Vagina (tissue), 2 donors: ENCODE data around the gene LMAN2L.

Source experiments
- POLR2A ChIP-seq, 2 donors: fragments of 450-650 bp; IDR thresholded peaks; one replicate each; pipeline ENCODE4 v1.6.1; 2017; ENCODE audit warnings: antibody characterized with exemption in 2 of 2, mild to moderate bottlenecking in 2 of 2, moderate library complexity in 2 of 2
- POLR2AphosphoS5 ChIP-seq, 2 donors: sonication (generic); formaldehyde crosslinking; IDR thresholded peaks; one replicate each; pipeline ENCODE4 v1.9.0; 2017; ENCODE audit warnings: antibody characterized with exemption in 2 of 2, mild to moderate bottlenecking in 2 of 2, low read depth in 1 of 2; ENCODE audit not compliant: insufficient read depth in 1 of 2
- TF ChIP-seq, protein P1 (sequence below), 3 experiments: fragments of 450-650 bp in 2 of 3; fragments of 200-600 bp in 1 of 3; sonication (generic) in 1 of 3; IDR thresholded peaks; one replicate each; pipeline ENCODE4 v1.5.1; 2017 to 2019; ENCODE audit warnings: antibody characterized with exemption in 3 of 3, mild to moderate bottlenecking in 2 of 3, moderate library complexity in 2 of 3

DNA sequence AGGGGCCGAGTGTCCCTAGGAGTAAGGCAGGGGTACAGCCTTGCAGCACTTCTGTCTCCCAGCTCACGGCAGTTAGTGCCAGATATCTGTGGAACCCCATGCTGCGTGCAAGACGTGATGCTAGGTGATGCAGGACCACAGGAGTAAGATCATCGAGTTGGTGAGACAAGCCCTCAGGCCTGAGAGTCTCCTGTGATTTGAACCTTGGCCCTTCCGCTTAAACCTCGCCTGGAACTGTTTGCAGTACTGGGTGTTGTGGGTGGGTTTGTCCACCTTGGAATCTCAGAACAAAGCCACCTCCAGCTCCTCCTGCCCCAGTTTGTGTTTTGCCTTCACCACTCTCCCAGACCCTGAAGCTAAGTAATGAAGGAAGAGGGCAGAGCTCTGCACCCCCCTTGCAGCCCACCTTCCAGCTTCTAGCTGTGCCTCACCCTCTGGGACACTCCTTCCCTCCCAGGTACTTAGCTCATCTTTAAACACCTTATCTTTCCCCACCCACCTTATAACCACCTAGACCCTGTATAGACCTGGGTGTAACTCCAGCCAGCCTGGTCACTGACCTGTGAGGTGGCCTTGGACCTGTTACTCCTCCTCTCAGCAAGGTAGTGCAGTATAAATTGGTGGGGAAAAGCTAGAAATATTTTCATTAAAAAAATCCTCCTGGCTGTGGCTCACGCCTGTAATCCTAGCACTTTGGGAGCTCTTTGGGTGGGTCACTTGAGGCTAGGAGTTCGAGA is 27.4 kb upstream of the LMAN2L start:
- TF ChIP-seq, protein P1, sequence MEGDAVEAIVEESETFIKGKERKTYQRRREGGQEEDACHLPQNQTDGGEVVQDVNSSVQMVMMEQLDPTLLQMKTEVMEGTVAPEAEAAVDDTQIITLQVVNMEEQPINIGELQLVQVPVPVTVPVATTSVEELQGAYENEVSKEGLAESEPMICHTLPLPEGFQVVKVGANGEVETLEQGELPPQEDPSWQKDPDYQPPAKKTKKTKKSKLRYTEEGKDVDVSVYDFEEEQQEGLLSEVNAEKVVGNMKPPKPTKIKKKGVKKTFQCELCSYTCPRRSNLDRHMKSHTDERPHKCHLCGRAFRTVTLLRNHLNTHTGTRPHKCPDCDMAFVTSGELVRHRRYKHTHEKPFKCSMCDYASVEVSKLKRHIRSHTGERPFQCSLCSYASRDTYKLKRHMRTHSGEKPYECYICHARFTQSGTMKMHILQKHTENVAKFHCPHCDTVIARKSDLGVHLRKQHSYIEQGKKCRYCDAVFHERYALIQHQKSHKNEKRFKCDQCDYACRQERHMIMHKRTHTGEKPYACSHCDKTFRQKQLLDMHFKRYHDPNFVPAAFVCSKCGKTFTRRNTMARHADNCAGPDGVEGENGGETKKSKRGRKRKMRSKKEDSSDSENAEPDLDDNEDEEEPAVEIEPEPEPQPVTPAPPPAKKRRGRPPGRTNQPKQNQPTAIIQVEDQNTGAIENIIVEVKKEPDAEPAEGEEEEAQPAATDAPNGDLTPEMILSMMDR (IDR thresholded peaks at IDR 0.05) = no peak
- TF ChIP-seq POLR2A (IDR thresholded peaks at IDR 0.05) (no peak), POLR2AphosphoS5 (IDR thresholded peaks at IDR 0.05; ENCODE audit: insufficient read depth in 1 of 2, low read depth in 1 of 2) (no peak)
